Chondrocyte (in vitro differentiated cells): Measurements from ENCODE around the gene HCCS. TPM values are rescaled to one million over a fixed set of nuclear protein-coding genes. Genes with fewer than 3 reads are reported as not detected.

Experiments
- DNase-seq: peaks from one replicate; pipeline ENCODE4 v3.0.0; 2021; ENCODE audit warnings: mixed read lengths, low spot score
- H3K27ac Mint-ChIP-seq: one replicate; pipeline ENCODE4 v1.8.0; 2021; ENCODE audit warnings: mild to moderate bottlenecking, moderate library complexity, mixed read lengths; ENCODE audit not compliant: unreplicated experiment
- H3K27me3 Mint-ChIP-seq: 2 replicates; pipeline ENCODE4 v1.8.0; 2021; ENCODE audit warnings: low read depth, mixed read lengths
- H3K36me3 Mint-ChIP-seq: 2 replicates; pipeline ENCODE4 v1.8.0; 2021; ENCODE audit warnings: low read depth, mixed read lengths
- H3K4me1 Mint-ChIP-seq: 2 replicates; pipeline ENCODE4 v1.8.0; 2021; ENCODE audit warnings: low read depth, mild to moderate bottlenecking, mixed read lengths
- H3K4me3 Mint-ChIP-seq: one replicate; pipeline ENCODE4 v1.8.0; 2021; ENCODE audit warnings: mild to moderate bottlenecking, moderate library complexity, mixed read lengths; ENCODE audit not compliant: unreplicated experiment
- H3K9me3 Mint-ChIP-seq: 2 replicates; pipeline ENCODE4 v1.8.0; 2021; ENCODE audit warnings: low read depth, mixed read lengths
- total RNA-seq: library from RNA; stranded (reverse); gene quantifications from 3 replicates; pipeline ENCODE4 v1.2.1, GENCODE V29; 2021
- TF ChIP-seq, protein P1 (sequence below): fragments of 200-600 bp; sonication (generic); IDR thresholded peaks from 2 replicates; pipeline ENCODE4 v1.5.0; 2021; ENCODE audit warnings: antibody characterized with exemption, mild to moderate bottlenecking, moderate library complexity

HCCS gene
- total RNA-seq, 1 donor from 2014 or later: 25.5 TPM

DNA sequence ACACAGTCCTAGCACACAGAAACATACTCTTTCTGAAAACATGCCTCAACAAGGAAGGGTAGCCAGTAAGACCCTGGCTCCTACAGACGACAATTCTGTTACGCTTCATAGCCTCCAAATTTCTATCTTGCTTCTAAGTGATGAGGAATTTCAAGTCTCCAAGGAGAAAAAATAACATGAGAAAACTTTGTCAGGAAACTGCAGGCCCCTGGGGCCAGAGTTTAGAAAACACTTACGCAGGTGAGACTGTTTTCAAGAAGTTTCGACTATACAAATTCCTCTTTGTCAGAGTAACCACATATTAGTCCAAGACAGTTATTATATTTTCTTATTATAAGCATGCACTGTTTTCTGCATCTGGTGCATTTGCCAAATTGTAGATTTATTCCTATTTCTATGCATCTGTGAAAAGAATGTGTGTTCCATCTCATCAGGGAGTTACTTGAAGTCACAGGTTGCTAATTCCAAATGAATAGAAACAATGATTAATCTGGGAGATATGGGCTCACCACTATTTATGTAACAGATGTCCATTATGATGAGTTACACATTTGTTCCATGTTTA lies 30.3 kb upstream of the HCCS start:
- Mint-ChIP-seq H3K9me3 (peaks cover 8% of the 10 kb centered on the region), H3K27ac (peak overlapping the region; percentile 38), H3K36me3 (no peaks in the 10 kb centered on the region), H3K4me1 (peaks cover 25% of the 10 kb centered on the region), H3K27me3 (no peaks in the 10 kb centered on the region), H3K4me3 (no peak overlapping the region)
- no peak for DNase-seq
- TF ChIP-seq, protein P1, sequence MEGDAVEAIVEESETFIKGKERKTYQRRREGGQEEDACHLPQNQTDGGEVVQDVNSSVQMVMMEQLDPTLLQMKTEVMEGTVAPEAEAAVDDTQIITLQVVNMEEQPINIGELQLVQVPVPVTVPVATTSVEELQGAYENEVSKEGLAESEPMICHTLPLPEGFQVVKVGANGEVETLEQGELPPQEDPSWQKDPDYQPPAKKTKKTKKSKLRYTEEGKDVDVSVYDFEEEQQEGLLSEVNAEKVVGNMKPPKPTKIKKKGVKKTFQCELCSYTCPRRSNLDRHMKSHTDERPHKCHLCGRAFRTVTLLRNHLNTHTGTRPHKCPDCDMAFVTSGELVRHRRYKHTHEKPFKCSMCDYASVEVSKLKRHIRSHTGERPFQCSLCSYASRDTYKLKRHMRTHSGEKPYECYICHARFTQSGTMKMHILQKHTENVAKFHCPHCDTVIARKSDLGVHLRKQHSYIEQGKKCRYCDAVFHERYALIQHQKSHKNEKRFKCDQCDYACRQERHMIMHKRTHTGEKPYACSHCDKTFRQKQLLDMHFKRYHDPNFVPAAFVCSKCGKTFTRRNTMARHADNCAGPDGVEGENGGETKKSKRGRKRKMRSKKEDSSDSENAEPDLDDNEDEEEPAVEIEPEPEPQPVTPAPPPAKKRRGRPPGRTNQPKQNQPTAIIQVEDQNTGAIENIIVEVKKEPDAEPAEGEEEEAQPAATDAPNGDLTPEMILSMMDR: no peak

DNA sequence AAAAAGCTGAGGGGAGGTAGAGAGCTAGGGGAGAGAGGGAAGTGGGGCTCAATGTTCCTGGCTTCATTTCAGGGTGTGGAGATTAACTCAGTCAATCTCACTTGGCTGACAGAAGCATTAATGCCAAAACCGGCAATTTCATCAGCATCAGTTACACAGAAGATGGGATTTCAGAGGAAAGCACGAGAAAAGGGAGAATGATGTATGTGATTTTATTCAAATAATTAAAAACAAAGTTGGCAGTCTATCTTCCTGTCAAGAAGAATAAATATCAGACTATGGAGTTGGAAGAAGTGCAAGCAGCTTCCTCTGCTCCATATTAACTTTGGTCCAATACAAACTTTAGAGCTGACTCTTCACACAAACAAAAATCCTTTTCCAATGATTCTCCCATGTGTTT lies 29.6 kb upstream of the HCCS start:
- no peak for DNase-seq
- Mint-ChIP-seq H3K4me1 (peaks cover 25% of the 10 kb centered on the region), H3K4me3 (no peak overlapping the region), H3K27me3 (no peaks in the 10 kb centered on the region), H3K9me3 (peaks cover 9% of the 10 kb centered on the region), H3K36me3 (no peaks in the 10 kb centered on the region), H3K27ac (peak overlapping the region; percentile 38)
- TF ChIP-seq, protein P1: no peak

DNA sequence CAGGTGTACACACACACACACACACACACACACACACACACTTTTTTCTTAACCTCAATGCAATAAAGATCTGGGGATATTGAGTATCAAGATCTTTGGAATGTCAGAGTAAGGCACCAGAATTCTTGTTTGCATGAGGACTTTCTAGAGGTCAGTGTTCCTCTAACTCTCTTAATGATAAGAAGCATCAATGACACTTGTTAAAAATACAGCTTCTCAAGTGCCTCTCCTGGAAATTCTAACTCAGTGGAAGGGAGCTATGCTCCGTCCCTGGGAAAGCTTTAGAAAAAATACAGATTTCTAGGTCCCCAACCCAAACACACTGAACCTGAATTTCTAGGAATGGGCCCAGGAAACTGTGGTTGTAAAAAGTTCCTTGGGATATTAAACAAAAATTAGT lies 25.8 kb upstream of the HCCS start:
- DNase-seq: no peak
- Mint-ChIP-seq H3K9me3 (peaks cover 27% of the 10 kb centered on the region), H3K36me3 (peaks cover 1% of the 10 kb centered on the region), H3K4me3 (no peak overlapping the region), H3K27ac (no peak overlapping the region), H3K4me1 (peaks cover 25% of the 10 kb centered on the region), H3K27me3 (no peaks in the 10 kb centered on the region)
- TF ChIP-seq, protein P1: no peak

DNA sequence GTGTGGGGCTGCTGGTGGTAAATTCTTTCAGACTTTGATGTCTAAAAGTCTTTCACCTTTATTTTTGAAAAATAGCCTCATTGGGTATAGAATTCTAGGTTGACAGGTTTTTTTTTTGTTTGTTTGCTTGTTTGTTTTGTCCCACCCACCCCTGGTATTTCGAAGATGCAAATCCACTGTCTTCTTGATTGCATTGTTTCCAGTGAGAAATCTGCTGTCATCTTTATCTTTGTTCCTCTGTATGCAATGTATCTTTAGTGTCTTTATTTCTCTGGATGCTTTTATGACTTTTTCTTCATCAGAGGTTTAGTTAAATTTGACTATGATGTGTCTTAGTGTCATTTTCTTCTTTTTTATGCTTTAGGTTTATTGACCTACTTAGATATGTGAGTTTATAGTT lies 21.3 kb upstream of the HCCS start:
- TF ChIP-seq, protein P1: no peak
- Mint-ChIP-seq H3K4me1 (no peaks in the 10 kb centered on the region), H3K27ac (no peak overlapping the region), H3K27me3 (no peaks in the 10 kb centered on the region), H3K4me3 (no peak overlapping the region), H3K9me3 (peaks cover 36% of the 10 kb centered on the region), H3K36me3 (peaks cover 2% of the 10 kb centered on the region)
- no peak for DNase-seq

DNA sequence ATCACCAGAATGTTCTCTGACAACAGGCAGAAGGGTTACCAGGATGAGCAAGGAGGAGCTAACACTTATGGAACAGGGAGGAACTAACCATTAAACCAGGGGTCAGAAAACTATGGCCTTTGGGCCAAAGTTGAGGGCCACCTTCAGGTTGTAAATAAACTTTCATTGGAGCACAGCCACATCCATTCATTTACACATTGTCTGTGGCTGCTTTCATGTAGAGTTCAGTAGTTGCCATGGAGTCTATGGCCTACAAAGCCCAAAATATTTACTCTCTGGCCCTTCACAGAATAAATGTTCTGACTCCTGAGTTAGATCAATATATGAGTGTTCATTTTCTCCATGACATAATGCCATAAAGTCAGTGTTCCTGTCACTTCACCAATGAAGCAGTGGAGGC lies 13.2 kb upstream of the HCCS start:
- no peak overlapping the region for H3K4me3 Mint-ChIP-seq
- no peak overlapping the region for H3K27ac Mint-ChIP-seq
- no peak for DNase-seq
- H3K4me1 Mint-ChIP-seq: peaks cover 21% of the 10 kb centered on the region
- TF ChIP-seq, protein P1: no peak
- H3K36me3 Mint-ChIP-seq: no peaks in the 10 kb centered on the region
- no peaks in the 10 kb centered on the region for H3K27me3 Mint-ChIP-seq
- H3K9me3 Mint-ChIP-seq: peaks cover 7% of the 10 kb centered on the region
